Stimulated activated CD4-positive, alpha-beta T cell treated with anti-CD3 and anti-CD28 coated beads, Interleukin-12 subunit alpha, Interleukin-12 subunit beta, amount 100 ng/mL, for 4 hours (primary cell): ENCODE data around the gene PLIN5.

Experiments used
- DNase-seq: peaks from one replicate; pipeline ENCODE4 v3.0.0-alpha.2; 2020

PLIN5 gene

GRCh38 chr19:4521170-4521887, 13.7 kb downstream of the PLIN5 start:
- no peak for DNase-seq

- no peak for DNase-seq
Measured at GRCh38 chr19:4519521-4520277, 15.3 kb downstream of the PLIN5 start.

GRCh38 chr19:4519172-4519496, 15.9 kb downstream of the PLIN5 start:
- DNase-seq = no peak

- no peak for DNase-seq
Measured at GRCh38 chr19:4518345-4519171, 16.5 kb downstream of the PLIN5 start, which contains the start of gene PLIN4. TSS of gene PLIN4 (minus strand) at chr19:4518486. CDS start at chr19:4518272, 214 bp downstream.

DNA sequence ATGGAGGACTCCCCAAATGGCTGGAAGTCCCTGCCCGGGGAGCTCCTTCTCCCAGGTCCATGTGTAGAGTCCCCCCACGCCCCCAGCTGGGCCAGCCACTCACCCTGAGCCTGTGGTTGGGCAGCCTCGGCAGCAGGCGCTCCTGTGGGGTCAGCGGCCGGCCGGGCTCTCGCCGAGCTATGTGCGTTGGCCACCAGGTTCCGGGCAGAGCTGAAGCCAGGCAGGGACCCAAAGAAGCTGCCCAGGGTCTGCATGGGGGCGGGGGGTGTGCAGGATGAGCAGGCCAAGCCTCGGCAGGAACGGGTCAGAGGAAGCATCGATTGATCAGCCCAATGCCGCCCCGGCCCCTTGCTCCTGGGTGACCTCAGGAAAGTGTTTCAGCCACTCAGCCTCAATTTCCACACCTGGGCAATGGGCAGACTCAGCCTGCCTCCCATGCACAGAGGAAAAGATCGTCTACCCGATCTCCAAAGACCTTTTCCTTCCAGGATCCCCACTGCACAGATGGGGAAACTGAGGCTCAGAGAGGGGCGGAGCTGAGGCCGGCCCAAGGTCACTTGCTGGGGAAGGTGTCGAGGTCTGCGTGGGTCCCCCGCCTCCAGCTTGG, 17.5 kb downstream of the PLIN5 start:
- DNase-seq = no peak

- DNase-seq = no peak
Measured at GRCh38 chr19:4516939-4517300, 18.1 kb downstream of the PLIN5 start.

DNA sequence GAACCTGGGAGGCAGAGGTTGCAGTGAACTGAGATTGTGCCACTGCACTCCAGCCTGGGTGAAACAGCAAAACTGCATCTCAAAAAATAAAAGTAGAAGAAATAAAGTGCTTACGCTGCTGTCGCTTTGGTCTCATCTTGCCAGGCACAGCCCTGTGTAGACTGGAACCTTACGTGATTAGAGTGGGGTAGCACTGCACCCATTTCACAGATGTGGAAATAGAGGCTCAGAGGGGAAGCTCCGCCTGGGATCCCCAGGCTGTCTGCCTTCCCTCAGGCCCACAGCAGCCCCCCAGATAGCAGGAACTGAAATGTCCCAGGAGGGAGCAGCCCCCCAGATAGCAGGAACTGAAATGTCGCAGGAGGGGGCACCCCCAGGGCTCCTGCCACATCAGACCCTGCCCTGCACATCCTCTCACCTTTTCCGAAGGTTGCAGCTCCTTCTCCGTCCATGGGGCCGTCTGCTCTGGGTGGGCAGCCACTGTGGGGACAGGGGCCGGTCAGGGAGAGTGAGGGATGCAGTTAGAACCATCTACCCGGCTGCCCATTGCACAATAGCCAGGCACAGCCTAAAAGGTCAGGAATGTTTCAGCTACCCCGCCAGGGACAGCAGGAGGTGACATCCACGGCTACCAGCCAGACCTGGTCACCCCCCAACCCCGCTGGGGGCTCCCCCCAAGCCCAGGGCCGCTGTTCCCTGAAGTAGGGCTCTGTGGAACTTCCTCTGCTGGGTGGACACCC, 18.7 kb downstream of the PLIN5 start:
- DNase-seq = no peak

DNA sequence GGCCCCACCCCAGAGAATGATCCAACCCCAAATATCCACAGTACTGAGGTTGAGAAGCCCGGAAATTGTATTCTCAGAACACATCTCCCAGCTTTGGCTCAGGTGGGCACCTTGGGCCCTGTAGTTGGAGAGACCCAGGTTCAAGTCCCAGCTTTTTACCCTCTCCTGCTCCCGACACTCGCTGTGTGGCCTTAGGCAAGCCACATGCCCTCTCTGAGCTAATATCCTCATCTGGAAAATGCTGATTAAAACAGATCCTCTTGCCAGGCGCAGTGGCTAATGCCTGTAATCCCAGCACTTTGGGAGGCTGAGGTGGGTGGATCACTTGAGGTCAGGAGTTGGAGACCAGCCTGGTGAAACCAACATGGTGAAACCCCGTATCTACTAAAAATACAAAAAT, 19.3 kb downstream of the PLIN5 start:
- no peak for DNase-seq

GRCh38 chr19:4513248-4513647, 21.8 kb downstream of the PLIN5 start:
- no peak for DNase-seq

GRCh38 chr19:4512070-4512469, 23.0 kb downstream of the PLIN5 start:
- DNase-seq = no peak

- no peak for DNase-seq
Measured at GRCh38 chr19:4511300-4512054, 23.5 kb downstream of the PLIN5 start.

DNA sequence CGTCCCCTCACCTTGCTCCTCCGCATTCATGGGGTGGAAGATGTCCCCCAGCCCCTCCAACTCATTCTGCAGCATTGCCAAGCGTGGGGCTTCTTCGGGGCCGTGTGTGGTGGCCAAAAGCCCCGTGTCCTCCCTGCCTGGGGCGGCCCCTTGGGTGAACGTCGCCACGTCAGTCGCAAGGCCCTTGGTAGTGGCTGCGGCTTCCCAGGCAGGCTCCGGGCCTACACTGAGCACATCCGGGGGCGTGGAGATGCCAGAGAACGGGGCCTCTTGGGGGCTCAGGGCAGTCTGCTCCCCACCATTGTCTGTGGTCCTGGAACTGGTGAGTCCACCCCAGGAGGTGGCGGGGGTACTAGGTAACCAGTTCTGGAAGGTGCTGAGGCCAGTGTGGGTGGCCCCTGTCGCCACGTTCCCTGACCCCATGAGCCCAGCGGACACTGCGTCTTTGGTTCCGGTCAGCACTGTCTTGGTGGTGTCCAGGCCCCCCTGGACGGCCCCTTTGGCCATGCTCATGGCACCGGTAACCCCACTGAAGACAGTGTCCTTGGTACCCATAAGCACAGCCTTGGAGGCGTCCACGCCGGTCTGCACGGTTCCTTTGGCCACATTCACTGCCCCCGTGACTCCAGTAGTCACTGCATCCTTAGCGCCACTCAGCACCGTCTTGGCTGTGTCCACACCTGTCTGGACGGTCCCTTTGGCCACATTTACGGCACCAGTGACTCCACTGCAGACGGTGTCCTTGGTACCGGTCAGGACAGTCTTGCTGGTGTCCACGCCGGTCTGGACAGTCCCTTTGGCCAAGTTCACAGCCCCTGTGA, 24.4 kb downstream of the PLIN5 start:
- DNase-seq = no peak

GRCh38 chr19:4508698-4509097, 26.3 kb downstream of the PLIN5 start:
- DNase-seq = no peak

- DNase-seq = no peak
Measured at GRCh38 chr19:4507804-4508203, 27.2 kb downstream of the PLIN5 start.

DNA sequence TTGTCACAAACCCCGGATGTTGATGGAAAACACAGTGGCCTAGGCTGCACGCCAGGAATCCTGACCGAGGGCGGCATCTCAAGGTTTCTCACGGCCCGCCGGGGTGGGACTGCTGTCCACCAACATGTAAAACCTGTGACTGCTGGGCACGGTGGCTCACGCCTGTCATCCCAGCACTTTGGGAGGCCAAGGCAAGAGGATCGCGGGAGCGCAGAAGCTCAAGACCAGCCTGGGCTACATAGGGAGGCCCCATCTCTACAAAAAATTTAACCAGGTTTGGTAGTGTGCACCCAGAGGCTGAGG, 27.9 kb downstream of the PLIN5 start:
- DNase-seq = no peak

- DNase-seq = no peak
Measured at GRCh38 chr19:4506449-4507149, 28.4 kb downstream of the PLIN5 start.

DNA sequence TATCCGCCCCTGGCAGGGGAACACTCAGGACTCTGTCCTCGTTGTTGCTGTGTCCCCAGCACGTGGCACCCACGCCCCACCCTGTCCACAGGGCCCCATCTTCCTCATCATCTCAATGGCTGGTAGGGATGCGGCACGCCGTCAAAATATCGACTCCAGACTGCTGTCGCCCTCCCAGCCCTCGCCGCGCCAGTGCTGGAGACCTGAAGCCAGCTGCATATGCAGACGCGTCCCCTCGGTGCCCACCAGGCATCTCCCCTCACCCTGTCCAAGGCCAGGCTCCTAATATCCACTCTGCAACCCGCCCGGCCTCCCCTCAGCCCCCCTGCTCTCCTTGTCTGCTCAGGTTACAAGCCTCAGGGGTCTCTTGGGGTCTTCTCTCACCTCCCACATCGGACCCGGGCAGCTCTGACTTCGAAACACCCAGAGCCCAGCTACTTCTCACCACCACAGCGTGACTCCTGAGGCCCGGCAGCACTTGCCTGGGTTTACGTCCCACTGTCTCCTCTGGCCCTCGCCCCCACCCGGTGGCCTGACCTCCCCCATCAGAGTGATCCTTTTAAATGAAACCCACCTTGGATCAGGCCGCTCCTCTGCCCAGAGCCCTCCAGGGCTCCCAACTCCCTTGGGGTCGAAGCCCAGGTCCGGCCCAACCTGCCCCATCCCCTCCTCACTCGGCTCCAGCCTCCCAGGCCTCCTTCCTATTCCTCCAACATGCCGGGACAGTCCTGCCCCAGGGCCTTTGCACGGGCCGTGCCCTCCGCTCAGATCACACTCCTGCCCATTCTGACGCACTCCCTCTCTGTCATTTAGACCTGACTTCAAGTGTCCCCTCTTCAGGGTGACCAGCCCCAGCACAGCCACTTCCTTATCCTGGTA, 29.2 kb downstream of the PLIN5 start:
- no peak for DNase-seq

- DNase-seq = no peak
Measured at GRCh38 chr19:4504891-4505569, 30.0 kb downstream of the PLIN5 start.

- DNase-seq = no peak
Measured at GRCh38 chr19:4504297-4504701, 30.7 kb downstream of the PLIN5 start.
